ENCODE data around the gene NLN.
"Not testable (repeated sequence)": the region's sequence is repeated elsewhere in the genome, so short reads cannot be mapped to it uniquely, and the experiment has no call there.

Gene NLN

GRCh38 chr5:65721720-65722574 is at the start of gene NLN, which contains the start of gene SGTB:
Gene NLN, plus strand, starts transcription at chr5:65722205. Its CDS starts 169 bp downstream, at chr5:65722374.
Gene SGTB, minus strand, starts transcription at chr5:65722109. Its CDS starts 1,302 bp downstream, at chr5:65720807.
- peak; percentile 72 for DNase-seq (ENCODE audit: low spot score)

GRCh38 chr5:65672796-65673195 is 49.2 kb upstream of the NLN start:
- DNase-seq (ENCODE audit: low spot score), result no peak

- DNase-seq (ENCODE audit: low spot score), result no peak
These were observed 47.3 kb upstream of the NLN start for GRCh38 chr5:65674749-65675148.

GRCh38 chr5:65676056-65676455 is 45.9 kb upstream of the NLN start:
- not testable (repeated sequence) for DNase-seq (ENCODE audit: low spot score)

GRCh38 chr5:65682148-65682547 is 39.9 kb upstream of the NLN start:
- no peak for DNase-seq (ENCODE audit: low spot score)

- no peak for DNase-seq (ENCODE audit: low spot score)
These were observed 28.9 kb upstream of the NLN start for GRCh38 chr5:65693121-65693520.

- DNase-seq (ENCODE audit: low spot score), result no peak
These were observed 26.7 kb upstream of the NLN start for GRCh38 chr5:65695162-65695755.

- no peak for DNase-seq (ENCODE audit: low spot score)
These were observed 26.1 kb upstream of the NLN start for GRCh38 chr5:65695896-65696295.

GRCh38 chr5:65696892-65697291 is 25.1 kb upstream of the NLN start:
- DNase-seq (ENCODE audit: low spot score), result no peak

GRCh38 chr5:65699338-65699737 is 22.7 kb upstream of the NLN start:
- no peak for DNase-seq (ENCODE audit: low spot score)

GRCh38 chr5:65702036-65702435 is 20.0 kb upstream of the NLN start:
- no peak for DNase-seq (ENCODE audit: low spot score)

GRCh38 chr5:65704621-65705239 is 17.3 kb upstream of the NLN start:
- DNase-seq (ENCODE audit: low spot score), result no peak

- DNase-seq (ENCODE audit: low spot score), result no peak
These were observed 14.3 kb upstream of the NLN start for GRCh38 chr5:65707663-65708062.

- no peak for DNase-seq (ENCODE audit: low spot score)
These were observed 13.9 kb upstream of the NLN start for GRCh38 chr5:65708145-65708544.

- no peak for DNase-seq (ENCODE audit: low spot score)
These were observed 3.3 kb upstream of the NLN start for GRCh38 chr5:65718576-65719310.

GRCh38 chr5:65721050-65721719 is 820 bp upstream of the NLN start:
- peak; percentile 78 for DNase-seq (ENCODE audit: low spot score)

GRCh38 chr5:65722575-65723403 is 784 bp downstream of the NLN start:
- DNase-seq (ENCODE audit: low spot score), result peak; percentile 62

- no peak for DNase-seq (ENCODE audit: low spot score)
These were observed 5.6 kb downstream of the NLN start for GRCh38 chr5:65727491-65728156.

- DNase-seq (ENCODE audit: low spot score), result no peak
These were observed 6.2 kb downstream of the NLN start for GRCh38 chr5:65728218-65728617.

- DNase-seq (ENCODE audit: low spot score), result no peak
These were observed 8.9 kb downstream of the NLN start for GRCh38 chr5:65730910-65731309.

Data from SW480 (cell line).